NK-92 (cell line): Measurements from ENCODE around the gene EMX1.
"Not testable (repeated sequence)": the region's sequence is repeated elsewhere in the genome, so short reads cannot be mapped to it uniquely, and the experiment has no call there.

Experiments
- DNase-seq: peaks from one replicate; lab custom pipeline; 2025; ENCODE audit not compliant: unreplicated experiment; lab: John Stamatoyannopoulos, UW

Gene EMX1

DNA sequence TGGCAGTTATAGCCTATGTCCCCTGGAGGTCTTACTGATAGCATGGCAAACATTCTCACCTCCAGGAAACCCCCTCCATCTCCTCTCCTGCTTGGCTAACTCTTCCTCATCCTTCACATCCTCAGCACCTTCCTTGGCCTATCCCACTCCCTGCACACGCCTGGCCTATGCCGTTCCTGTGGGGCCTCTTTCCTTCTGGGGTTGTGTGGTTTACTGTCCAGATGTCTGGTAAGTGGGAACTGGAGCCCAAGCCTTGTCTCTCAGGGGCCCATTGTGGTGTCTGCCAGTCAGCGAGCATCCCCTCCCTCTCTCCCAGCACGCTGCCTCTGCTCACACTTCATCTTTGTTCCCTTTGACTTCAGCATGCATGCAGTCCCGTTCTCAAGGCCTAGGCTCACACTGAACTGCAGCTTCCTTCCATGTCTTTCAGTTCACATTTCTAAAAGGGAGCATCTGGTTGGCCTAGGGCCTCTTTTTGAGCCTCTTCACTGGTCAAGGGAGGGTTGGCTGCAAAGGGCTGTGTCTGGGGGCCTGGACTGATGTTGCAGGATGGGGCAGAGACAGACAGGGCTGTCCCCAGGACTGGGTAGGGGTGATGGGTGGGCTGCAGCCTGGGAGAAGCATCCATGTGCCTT lies 17.0 kb upstream of the EMX1 start:
- DNase-seq: no peak

DNA sequence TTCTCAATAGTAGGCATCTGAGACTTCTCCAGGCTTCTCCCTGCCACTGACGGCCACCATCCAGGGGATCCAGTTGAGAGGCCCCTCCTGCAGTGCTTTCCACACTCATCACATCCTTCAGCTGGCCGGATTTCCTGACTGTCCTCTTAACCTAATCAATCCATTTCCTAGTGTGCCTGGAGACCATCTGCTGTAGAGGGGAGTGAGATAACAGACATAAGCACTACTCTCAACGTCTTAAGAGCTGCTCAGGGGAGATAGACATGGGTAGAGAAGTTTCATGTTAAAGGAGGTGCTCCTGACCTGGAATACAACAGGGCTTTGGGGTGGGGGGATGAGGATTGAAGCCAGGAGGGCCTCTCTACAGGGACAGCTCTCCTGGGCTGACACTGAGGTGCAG lies 15.9 kb upstream of the EMX1 start:
- DNase-seq: no peak

DNA sequence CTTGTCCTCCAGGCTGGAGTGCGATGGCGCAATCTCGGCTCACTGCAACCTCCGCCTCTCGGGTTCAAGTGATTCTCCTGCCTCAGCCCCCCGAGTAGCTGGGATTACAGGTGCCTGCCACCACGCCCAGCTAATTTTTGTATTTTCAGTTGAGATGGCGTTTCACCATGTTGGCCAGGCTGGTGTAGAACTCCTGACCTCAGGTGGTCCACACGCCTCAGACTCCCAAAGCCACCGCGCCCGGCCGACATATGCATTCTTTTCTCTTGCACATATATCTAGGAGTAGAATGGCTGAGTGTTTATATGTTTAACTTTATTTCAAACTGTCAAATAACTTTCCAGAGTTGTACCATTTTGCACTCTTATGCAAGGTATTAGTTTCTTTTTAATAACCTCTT lies 9.9 kb upstream of the EMX1 start:
- DNase-seq: not testable (repeated sequence)

DNA sequence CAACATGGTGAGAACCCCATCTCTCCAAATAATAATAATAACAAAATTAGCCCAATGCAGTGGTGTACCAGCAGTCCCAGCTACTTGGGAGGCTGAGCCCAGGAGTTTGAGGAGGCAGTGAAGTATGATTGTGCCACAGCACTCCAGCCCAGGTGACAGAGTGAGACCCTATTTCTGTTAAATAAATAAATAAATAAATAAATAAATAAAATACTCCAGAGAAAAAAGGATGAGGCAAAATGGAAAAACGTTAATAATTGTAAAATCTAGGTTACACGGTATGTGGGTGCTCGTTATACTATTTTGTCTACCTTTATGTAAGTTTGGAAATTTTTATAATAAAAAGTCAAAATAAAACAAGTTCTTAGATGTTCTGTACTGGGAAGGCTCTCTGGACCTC lies 8.6 kb upstream of the EMX1 start:
- no peak for DNase-seq

DNA sequence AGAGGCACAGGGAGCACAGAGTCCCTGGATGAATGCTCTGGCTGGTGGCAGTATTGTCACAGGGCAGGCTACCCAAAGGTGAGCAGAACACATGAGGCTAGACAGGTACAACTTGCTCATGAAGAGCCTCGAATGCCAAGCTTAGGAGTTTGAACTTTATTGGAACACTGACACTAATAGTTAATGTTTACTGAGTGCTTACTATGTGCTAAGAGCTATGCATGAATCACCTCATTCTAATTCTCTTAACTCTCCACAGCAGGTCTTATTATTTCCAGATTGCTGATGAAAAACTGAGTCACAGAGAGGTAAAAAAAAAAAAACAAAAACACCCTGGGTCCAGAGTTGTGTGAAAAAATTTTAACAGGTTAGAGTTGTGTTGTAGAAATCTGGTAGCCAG lies 6.1 kb upstream of the EMX1 start:
- no peak for DNase-seq

DNA sequence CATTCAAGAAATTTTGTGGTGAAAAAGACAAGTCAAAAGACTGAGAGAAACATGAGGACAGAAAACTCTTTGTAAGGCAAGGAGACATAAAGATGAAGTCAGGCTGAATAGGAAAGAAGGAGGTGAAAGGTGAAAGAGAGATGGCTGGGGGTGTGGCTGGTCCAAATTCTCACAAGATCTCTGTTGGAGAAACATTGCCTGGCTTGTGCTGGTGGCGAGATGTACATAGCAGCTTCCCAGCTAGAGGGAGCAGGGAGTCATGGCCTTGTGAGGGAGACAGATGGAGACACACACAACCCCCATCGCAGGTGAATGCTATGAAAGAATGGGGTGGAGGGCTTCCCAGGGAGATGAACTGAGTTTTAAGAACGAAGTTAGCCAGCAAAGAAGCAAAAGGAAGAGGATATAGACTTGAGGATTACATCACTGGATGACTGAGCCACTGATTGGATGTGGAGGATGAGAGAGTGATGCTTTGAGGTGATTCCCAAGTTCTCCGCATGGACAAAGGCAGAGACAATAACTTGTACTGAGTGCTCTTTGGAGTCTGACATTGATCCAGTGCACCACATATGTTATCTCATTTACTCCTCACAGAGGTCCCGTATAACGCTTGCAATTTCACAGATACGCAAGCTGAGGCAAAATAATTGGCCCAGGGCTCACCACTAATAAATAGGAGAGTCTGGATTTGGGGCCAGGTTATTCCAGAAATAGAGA lies 3.7 kb upstream of the EMX1 start:
- no peak for DNase-seq

DNA sequence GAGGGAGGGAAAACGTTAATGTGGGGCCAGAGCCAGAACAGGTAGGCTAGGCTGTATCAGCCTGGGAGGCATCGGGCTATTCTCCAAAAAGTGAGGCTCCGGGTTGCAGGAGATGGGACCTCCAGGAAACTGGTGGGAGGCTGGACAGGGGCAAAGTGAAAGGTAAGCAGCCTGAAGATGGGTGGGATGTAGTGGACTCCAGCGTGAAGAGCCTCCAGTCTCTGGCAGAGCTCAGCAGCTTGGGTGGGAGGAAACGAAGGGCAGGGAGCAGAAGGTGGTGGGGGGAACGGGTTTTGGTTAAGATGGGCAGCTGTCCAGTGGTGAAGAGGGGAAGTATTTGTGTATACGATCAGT lies 3.1 kb upstream of the EMX1 start:
- no peak for DNase-seq

DNA sequence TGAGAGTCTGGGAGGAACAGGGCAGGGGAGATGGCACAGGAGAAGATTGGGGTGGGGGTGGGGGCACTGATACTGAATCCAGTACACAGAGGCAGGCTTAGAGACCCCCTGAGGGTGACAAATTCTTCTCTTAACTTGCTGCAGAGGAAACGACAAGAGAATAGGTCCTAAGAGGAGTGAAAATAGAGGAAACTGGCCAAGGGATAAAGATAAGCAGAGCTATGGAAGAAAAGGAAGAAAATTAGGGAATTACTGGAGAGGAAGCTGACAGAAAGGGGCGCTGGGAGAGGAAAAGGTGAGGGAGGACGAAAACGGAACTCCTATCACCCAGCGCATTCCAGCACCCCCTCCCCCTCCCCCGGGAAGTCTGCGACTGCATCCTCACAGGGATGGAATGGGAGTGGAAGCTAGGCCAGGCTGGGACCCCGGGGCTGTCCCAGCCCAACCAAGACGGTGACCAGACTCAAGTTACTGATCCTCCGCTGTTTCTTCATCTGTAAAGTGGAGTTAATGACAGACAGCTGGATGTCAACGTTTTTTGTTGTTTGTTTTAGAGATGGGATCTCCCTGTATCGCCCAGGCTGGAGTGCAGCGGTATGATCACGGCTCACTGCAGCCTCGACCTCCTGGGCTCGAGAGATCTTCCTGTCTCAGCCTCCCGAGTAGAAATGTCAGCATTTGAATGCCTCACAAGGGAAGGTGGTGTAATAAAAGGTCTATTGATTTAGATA lies 2.6 kb upstream of the EMX1 start:
- no peak for DNase-seq

DNA sequence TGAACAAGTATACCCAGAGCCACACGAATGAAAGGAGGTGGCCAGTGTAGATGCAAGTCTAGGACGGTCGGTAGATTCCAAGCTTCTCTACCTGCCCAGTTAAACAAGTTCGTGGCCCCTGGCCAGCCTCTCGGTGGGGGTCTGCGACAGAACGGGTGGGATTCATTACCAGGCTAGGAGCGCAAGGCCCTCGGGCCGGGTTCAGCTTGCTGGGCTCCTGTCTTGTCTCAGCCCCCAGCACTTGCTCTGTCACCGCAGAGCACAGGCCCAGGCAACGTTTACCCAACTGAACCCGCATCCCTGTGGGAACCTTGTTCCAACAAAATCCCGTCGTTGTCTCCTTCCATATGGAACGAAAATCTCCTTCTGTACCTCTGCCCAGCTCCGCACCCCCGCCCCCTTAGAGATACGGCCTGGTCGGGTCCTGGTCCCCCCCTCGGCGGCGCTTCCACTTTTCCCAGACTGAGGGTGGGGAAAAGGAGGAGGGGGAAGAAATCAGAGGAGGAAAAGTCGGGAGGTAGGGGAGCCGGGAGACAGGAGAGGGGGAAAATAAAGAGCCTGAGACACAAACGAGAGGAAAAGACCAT lies 1.9 kb upstream of the EMX1 start:
- DNase-seq: no peak

DNA sequence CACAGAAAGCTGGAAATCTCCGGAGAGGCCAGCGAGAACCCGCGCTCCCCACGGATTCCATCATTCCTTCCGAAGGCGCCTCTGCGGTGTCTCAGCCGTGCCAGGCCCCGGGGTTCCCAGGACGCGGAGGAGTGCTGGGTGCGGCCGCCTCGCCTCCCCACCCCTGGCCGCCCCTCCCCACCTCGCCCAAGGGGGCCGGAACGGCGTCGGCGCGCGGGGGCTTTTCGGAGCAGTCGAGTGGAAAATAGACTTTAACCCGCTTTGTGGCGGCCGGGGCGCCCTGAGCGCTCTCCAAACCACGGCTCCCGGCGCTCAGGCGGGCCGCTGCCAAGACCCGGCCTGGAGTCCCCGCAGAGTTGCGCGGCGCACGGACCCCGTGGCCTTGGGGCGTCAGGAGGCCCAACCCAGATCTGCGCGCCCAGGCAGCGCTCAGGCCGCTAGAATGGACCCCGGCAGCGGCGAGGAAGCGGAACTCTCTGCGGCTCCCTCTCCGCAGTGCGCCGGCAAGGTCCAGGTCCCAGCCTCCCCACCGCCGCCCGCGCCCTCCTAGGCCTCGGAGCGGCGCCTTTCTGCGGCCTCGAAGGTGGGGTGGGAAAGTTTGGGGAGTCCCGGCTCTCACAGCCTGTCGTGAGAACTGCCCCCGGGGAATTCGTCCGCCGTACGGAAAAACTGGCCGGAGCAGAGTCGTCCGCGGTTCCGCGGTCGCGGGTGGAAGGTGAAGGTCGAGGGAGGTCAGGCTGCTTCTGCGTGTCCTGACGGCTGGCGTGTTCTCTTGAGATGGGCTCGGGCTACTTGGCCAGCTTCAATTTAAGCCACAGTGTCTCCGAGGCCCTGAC lies 1.2 kb upstream of the EMX1 start:
- DNase-seq: no peak

DNA sequence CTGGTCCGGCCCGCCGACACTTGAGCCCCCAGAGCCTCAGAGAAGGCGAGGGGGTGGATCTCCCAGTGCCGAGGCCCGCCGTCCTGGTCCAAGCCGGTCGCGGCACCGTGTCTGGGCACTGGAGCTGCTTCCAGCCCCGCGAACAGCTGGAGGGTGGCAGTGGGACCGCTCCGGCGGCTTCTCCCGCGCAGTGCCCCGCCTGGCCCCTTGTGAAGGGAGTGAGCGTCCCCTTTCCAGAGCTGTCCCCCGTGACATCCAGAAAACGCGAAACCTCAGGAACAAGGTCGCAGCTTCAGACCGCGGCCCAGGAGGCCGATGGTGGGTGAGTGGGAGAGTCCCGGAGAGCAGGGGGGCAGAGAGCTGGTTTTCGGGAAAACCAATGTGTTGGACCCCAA lies 579 bp upstream of the EMX1 start:
- DNase-seq: no peak

DNA sequence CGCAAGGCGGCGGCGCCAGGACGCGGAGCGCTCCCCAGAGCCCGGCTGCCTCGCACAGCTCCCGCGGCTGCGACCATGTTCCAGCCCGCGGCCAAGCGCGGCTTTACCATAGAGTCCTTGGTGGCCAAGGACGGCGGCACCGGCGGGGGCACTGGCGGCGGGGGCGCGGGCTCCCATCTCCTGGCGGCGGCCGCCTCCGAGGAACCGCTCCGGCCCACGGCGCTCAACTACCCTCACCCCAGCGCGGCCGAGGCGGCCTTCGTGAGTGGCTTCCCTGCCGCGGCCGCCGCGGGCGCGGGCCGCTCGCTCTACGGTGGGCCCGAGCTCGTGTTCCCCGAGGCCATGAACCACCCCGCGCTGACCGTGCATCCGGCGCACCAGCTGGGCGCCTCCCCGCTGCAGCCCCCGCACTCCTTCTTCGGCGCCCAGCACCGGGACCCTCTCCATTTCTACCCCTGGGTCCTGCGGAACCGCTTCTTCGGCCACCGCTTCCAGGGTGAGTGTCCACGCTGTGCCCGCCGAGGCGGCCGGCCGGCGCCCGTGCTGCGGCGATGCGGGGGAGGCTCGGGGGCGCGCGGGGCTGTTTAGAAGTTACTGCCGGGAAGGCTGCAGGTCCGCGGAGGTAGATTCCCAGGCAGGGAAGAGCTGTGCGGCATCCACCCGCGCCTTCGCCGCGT lies 696 bp downstream of the EMX1 start:
- no peak for DNase-seq

DNA sequence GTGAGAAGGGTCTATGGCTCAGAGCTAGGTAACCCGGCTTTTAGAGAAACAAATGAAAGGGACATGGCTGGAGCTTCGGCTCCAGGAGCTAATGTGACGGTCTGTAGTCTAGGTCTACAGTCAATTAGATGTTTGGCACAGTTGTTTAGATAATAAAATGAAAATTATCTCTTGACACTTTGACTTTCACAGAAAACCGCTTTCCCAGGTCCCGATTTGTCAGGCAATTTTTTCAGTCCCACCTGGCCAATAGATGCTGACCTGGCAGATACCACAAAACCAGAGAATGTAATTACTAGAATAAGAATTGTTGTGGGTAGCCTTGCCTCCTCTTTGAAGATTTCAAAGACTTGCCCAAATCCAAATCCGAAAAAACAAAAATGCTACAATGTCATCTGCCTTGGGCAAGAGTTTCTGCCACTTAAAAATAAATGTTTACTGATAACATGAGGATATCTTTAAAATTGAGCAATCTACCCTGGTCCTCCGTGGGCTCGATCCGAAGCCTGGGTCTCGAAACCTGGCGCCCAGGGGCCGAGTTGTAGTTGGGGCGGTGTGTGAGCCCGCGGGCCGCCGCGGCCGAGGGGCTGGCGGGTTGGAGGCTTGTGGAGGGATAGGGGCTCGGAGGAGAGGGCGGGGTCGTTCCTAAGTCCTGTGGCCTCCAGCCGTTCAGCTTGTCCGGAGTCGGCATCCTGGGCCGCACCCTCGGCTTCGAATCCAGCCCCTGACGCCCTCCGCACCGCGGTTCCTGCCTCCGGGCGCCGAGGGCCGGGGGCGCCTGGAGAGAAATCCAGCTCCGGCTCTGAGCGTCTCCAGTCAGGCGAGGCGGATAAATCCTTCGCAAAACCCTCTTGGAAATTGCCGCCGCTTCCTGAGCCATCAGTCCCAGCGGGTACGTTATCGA lies 2.3 kb downstream of the EMX1 start:
- no peak for DNase-seq

DNA sequence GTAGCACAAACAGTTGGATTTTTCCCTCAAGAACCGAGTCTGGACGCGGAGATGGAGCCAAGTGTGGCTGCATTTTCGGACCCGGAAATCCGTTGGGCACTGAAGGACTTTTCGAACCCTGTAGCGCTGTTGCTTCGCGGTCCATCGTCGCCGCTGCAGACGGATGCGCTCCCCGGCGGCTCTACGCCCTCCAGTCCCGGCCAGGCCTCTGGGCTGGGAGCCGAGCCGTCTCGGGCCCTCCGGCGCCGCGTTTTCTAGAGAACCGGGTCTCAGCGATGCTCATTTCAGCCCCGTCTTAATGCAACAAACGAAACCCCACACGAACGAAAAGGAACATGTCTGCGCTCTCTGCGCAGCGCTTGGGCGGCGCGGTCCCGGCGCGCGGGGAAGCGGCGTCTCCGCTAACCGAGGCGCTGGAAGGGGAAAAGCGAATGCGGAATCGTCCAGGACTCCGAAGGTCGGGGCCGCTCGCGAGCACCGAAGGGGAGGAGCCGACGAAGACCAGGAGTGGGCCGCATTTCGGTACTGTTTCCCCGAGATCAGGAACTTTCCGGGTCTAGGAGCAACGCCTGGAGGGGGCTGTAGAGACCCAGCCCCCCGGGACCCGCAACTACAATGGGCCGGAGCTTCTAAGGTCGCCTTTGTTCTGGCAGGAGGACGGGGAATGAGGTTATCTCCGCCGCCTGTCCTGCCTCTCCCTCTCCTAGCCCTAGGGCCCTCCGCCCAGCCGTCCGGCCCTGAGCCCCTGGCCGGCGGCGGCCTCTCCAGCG lies 3.2 kb downstream of the EMX1 start:
- DNase-seq: no peak

DNA sequence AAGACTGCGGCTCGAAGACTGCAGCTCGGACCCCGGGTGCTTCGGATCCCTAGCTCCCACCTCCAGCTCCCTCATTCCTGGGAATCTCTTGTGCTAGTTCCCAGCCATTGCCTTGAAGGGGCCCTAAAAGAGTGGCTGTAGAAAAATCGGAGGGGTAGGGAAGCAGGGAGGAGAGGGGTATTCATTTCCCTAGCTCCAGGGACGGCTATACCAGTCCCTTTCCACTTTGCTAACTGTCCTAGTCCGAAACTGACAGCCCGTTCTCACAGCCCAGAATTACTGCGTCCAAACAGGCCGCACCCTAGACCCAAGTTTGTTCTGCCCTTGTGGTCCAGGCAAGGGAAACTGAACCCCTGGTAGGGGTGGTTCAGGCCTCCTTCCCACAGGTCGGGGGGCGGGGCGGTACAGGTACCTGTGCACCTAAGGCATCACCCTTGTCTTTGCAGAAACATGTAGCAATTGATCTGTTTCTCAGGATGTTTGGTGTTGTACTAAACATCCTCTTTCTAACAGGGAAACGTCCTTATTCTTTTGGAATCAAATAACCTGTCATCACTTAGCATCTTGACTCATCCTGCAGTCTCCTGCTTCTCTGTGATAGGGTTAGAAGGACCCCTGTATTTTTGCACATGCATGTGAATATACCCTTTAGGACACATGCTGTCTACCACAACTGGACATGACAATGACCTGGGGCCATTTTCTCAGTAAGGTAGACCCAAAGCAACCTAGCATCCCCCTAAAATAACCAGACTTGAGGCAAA lies 4.0 kb downstream of the EMX1 start:
- no peak for DNase-seq

DNA sequence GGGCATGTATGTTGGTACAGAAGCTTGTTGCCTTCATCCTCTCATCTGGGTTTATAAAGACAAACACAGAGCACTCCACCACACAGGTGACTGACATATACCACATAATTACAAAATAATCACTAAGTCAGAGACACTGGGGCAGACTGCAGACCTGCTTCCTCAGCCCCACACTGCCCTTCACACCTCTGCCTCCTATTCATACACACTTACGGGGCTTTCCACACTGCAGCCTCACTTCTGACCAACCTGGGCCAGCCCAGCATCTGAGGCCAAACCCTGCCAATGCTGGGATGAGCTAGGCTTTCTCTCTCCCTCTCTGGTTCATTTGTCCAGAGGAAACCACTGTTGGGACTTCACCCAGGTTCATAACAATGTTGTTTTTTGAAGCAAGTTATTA lies 4.5 kb downstream of the EMX1 start:
- DNase-seq: no peak

DNA sequence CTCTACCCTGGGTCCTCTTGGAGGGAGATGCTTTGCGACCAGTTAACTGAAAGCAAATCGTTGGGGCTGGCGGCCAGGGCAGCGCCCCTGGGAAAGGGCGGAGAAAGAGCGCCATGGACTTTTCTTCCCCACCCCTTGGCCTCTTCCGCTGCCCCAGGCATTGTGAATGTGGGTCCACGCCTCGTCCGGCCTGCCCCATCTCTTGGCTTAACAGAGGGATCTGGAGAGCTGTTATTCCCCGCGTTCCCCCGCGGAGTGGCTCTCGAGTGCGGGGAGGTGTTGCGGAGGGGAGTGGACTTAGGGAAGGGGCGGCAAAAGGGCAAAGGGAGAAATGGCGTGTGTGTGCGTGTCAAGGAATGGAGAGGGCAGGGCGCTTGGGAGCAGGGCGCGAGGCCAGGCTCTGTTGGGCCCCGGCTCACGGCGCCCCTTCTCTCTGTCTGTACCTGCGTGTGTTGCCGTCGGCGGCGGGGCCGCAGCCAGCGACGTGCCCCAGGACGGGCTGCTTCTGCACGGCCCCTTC lies 6.6 kb downstream of the EMX1 start:
- no peak for DNase-seq
